A549 (cell line): ENCODE results near the gene BCAS3. TPM values are rescaled to one million over a fixed set of nuclear protein-coding genes. Genes with fewer than 3 reads are reported as not detected.
A peak's percentile ranks its signal among the peaks of the same experiment; 100 is the strongest.

Experiments used
- ATAC-seq, 2 experiments: fragments of 200-7000 bp in 1 of 2; fragments of >200 bp in 1 of 2; cut with Nextera tagmentation in 1 of 2; cut with Tn5 transposase in 1 of 2; 3 replicates each; pipeline versions ENCODE4 v1.8.0 to v1.9.1; 2018 to 2020; ENCODE audit warnings: mild to moderate bottlenecking in 1 of 2, moderate library complexity in 1 of 2
- CTCF ChIA-PET: fragments of 300-600 bp; sonication (Branson Sonifier 250); formaldehyde crosslinking; extraction: SDS; loops from one replicate; lab custom pipeline; 2021; ENCODE audit warnings: antibody characterized with exemption, inconsistent platforms; lab: Yijun Ruan, JAX
- POLR2A ChIA-PET: fragments of 350-600 bp; formaldehyde crosslinking; extraction: SDS; loops from one replicate; lab custom pipeline; 2021; ENCODE audit warnings: antibody characterized with exemption, inconsistent platforms; lab: Yijun Ruan, JAX
- DNase-seq, 2 experiments: peaks; one replicate each; pipeline versions ENCODE4 v3.0.0 to v3.0.0-alpha.2; 2011 to 2016; ENCODE audit warnings: low read depth in 1 of 2, low spot score in 1 of 2
- FAIRE-seq: peaks from 2 replicates; lab custom pipeline; 2011; peaks lifted over from hg19 to GRCh38; lab: Jason Lieb, UNC
- H3K27ac ChIP-seq, 2 experiments: fragments of >200 bp; sonication (Bioruptor Twin); formaldehyde crosslinking; 3 replicates each; pipeline ENCODE4 v1.5.1; 2016 to 2017
- H3K4me1 ChIP-seq: fragments of >200 bp; sonication (Bioruptor Twin); formaldehyde crosslinking; 3 replicates; pipeline ENCODE4 v1.6.1; 2016
- H3K4me2 ChIP-seq: fragments of >200 bp; sonication (Bioruptor Twin); formaldehyde crosslinking; 3 replicates; pipeline ENCODE4 v1.6.1; 2016
- H3K4me3 ChIP-seq: fragments of >200 bp; sonication (Bioruptor Twin); formaldehyde crosslinking; 3 replicates; pipeline ENCODE4 v1.5.1; 2016
- H3K9me3 ChIP-seq: fragments of >200 bp; sonication (Bioruptor Twin); formaldehyde crosslinking; 3 replicates; pipeline ENCODE4 v1.6.1; 2016
- ATOH8 ChIP-seq: fragments of 250-450 bp; sonication (Bioruptor Pico); IDR thresholded peaks from 2 replicates; pipeline ENCODE4 v1.5.0; 2020; ENCODE audit warnings: low read depth, mild to moderate bottlenecking, moderate library complexity
- CBX2 ChIP-seq: fragments of 200-600 bp; sonication (generic); IDR thresholded peaks from 2 replicates; pipeline ENCODE4 v1.6.1; 2016; ENCODE audit warnings: low read depth, mild to moderate bottlenecking, borderline replicate concordance
- CEBPB ChIP-seq, 2 experiments: fragments of >200 bp in 1 of 2; sonication (Bioruptor Twin) in 1 of 2; formaldehyde crosslinking in 1 of 2; IDR thresholded peaks; 2 replicates each; pipeline ENCODE4 v1.6.1; 2012 to 2016
- EHF ChIP-seq: fragments of 250-450 bp; sonication (Bioruptor Pico); IDR thresholded peaks from 2 replicates; pipeline ENCODE4 v1.5.0; 2020; ENCODE audit warnings: mild to moderate bottlenecking
- ESRRA ChIP-seq: fragments of 150-350 bp; IDR thresholded peaks from 2 replicates; pipeline ENCODE4 v1.6.1; 2014; ENCODE audit warnings: mild to moderate bottlenecking, low read length, borderline replicate concordance
- FOSB ChIP-seq: fragments of 250-450 bp; sonication (Bioruptor Pico); IDR thresholded peaks from 2 replicates; pipeline ENCODE4 v1.5.0; 2020; ENCODE audit warnings: mild to moderate bottlenecking, moderate library complexity
- HDAC2 ChIP-seq: fragments of 200-600 bp; sonication (generic); IDR thresholded peaks from 2 replicates; pipeline ENCODE4 v1.6.1; 2016
- HEYL ChIP-seq: fragments of 250-450 bp; sonication (Bioruptor Pico); IDR thresholded peaks from 2 replicates; pipeline ENCODE4 v1.8.0; 2021; ENCODE audit warnings: mild to moderate bottlenecking, moderate library complexity
- HMGXB4 ChIP-seq: fragments of 250-450 bp; sonication (Bioruptor Pico); IDR thresholded peaks from 2 replicates; pipeline ENCODE4 v1.5.0; 2021; ENCODE audit warnings: mild to moderate bottlenecking, moderate library complexity, borderline replicate concordance
- HOXA7 ChIP-seq: fragments of 250-450 bp; sonication (Bioruptor Pico); IDR thresholded peaks from 2 replicates; pipeline ENCODE4 v1.5.0; 2020; ENCODE audit warnings: mild to moderate bottlenecking, moderate library complexity
- KDM5A ChIP-seq: fragments of 200-600 bp; sonication (generic); IDR thresholded peaks from 2 replicates; pipeline ENCODE4 v1.6.1; 2016; ENCODE audit warnings: antibody characterized with exemption, mild to moderate bottlenecking
- MAFK ChIP-seq: fragments of 450-650 bp; IDR thresholded peaks from 2 replicates; pipeline ENCODE4 v1.6.1; 2014; ENCODE audit not compliant: partially characterized antibody
- MYC ChIP-seq: IDR thresholded peaks from 2 replicates; pipeline ENCODE4 v1.6.1; 2012; ENCODE audit warnings: mild to moderate bottlenecking, inconsistent platforms, low read length, improper control_type of control experiment, borderline replicate concordance
- NPAS2 ChIP-seq: fragments of 250-450 bp; sonication (Bioruptor Pico); IDR thresholded peaks from 2 replicates; pipeline ENCODE4 v1.8.0; 2022; ENCODE audit warnings: mild to moderate bottlenecking, moderate library complexity, borderline replicate concordance
- NR3C1 ChIP-seq: fragments of >200 bp; sonication (Bioruptor Twin); formaldehyde crosslinking; IDR thresholded peaks from 3 replicates; pipeline ENCODE4 v1.6.1; 2017
- POLR2A ChIP-seq: IDR thresholded peaks from 2 replicates; pipeline ENCODE4 v1.6.1; 2012; ENCODE audit warnings: mild to moderate bottlenecking, low read length
- POLR2AphosphoS2 ChIP-seq: conservative IDR thresholded peaks from 2 replicates; pipeline ENCODE4 v1.6.1; 2012; ENCODE audit warnings: low read length, improper control_type of control experiment, inconsistent platforms
- RCOR1 ChIP-seq: fragments of 150-350 bp; IDR thresholded peaks from 2 replicates; pipeline ENCODE4 v1.6.1; 2014; ENCODE audit warnings: antibody characterized with exemption, low read length, low read depth
- RFX5 ChIP-seq: fragments of 450-650 bp; IDR thresholded peaks from 2 replicates; pipeline ENCODE4 v1.7.1; 2014; ENCODE audit warnings: antibody characterized with exemption, mild to moderate bottlenecking, moderate library complexity
- SMC3 ChIP-seq: fragments of >200 bp; sonication (Bioruptor Twin); formaldehyde crosslinking; IDR thresholded peaks from 3 replicates; pipeline ENCODE4 v1.6.1; 2018; ENCODE audit warnings: inconsistent platforms
- TFCP2L1 ChIP-seq: fragments of 250-450 bp; sonication (Bioruptor Pico); IDR thresholded peaks from 2 replicates; pipeline ENCODE4 v1.5.0; 2021; ENCODE audit warnings: mild to moderate bottlenecking
- USF2 ChIP-seq: fragments of 450-650 bp; IDR thresholded peaks from 2 replicates; pipeline ENCODE4 v1.6.1; 2014; ENCODE audit warnings: antibody characterized with exemption
- ZC3H11A ChIP-seq: fragments of 450-650 bp; IDR thresholded peaks from 2 replicates; pipeline ENCODE4 v1.6.1; 2014; ENCODE audit warnings: antibody characterized with exemption, mild to moderate bottlenecking
- ZFP36 ChIP-seq: fragments of 450-650 bp; IDR thresholded peaks from 2 replicates; pipeline ENCODE4 v1.6.1; 2014; ENCODE audit warnings: borderline replicate concordance; ENCODE audit not compliant: partially characterized antibody
- ZNF302 ChIP-seq: fragments of 250-450 bp; sonication (Bioruptor Pico); IDR thresholded peaks from 2 replicates; pipeline ENCODE4 v1.9.0; 2021; ENCODE audit warnings: inconsistent platforms, mild to moderate bottlenecking, moderate library complexity
- WGBS: methylation state at CpG from one replicate; pipeline ENCODE4 v1.1.6; 2017; ENCODE audit errors: missing lambda C conversion rate; 5-methylcytosine and 5-hydroxymethylcytosine counted together
- polyA plus RNA-seq, 4 experiments: library from polyadenylated mRNA; depleted of rRNA in 3 of 4; stranded (reverse); fragments of >200 nt; fragmentation: RNase III in 1 of 4; extraction: RNeasy Plus Mini Kit Qiagen cat#74134 plus additional on column Dnase treatment in 1 of 4; gene quantifications; 2 replicates in 3 of 4; 3 replicates in 1 of 4; pipeline ENCODE4 v1.2.3, GENCODE V29; 2011 to 2017
- TF ChIP-seq, protein P1 (sequence below): fragments of 150-350 bp; IDR thresholded peaks from 2 replicates; pipeline ENCODE4 v1.6.1; 2014; ENCODE audit warnings: low read depth, mild to moderate bottlenecking, low read length
- TF ChIP-seq, protein P2 (sequence below): fragments of >200 bp; sonication (Bioruptor Twin); formaldehyde crosslinking; IDR thresholded peaks from 2 replicates; pipeline ENCODE4 v1.6.1; 2016
- TF ChIP-seq, protein P3 (sequence below): fragments of >200 bp; sonication (Bioruptor Twin); formaldehyde crosslinking; IDR thresholded peaks from 3 replicates; pipeline ENCODE4 v1.6.1; 2016
- TF ChIP-seq, protein P4 (sequence below): IDR thresholded peaks from 2 replicates; pipeline ENCODE4 v1.6.1; 2012

The BCAS3 gene
- polyA plus RNA-seq, 2 of the 4 experiments (the other 2 are of a cell fraction) = 14.7 to 43.4 TPM

DNA sequence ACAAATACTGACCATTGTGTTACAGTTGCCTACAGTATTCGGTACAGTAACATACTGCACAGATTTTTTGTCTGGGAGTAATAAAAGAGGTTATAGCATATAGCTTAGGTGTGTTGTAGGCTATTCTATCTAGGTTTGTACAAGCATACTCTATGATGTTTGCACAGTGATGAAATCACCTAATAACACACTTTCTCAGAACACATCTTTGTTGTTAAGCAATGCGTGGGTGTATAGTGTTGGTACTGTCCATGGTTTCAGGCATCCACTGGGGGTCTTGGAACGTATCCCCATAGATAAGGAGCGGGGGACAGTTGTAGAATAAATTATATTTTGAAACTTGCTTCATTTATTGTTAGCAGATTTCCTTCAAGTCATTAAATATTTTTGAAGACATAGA is 428.7 kb downstream of the BCAS3 start:
- no peak for ATAC-seq
- 86% methylated on average over 4 of the region's 4 CpGs for WGBS
- FAIRE-seq = peak; percentile 36

DNA sequence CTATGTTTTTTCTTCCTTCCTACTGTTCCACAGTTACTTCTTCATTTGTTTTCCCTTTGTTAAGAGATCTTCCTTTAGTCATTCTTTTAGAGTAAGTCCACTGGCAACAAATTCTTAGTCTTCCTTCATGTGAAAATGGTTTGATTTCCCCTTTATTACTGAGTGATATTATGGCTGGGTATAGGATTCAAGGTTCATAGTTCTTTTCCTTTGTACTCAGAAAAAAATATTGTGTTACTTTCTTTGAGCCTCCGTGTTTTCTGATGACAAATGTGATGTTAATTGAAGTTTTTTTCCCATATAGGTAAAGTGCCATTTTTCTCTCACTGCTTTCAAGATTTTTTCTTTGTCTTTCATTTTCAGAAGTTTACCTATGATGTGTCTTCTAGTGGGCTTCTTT is 438.9 kb downstream of the BCAS3 start:
- 36% methylated on average over 1 of the region's 1 CpG for WGBS
- ChIA-PET CTCF (interaction anchor here (1.1 kb wide), 1 partner anchor 11 kb away, joined by 4 read pairs; no protein-coding TSS in a partner anchor), POLR2A (no interaction called here)
- Histone ChIP-seq H3K9me3 (peaks cover 11% of the 10 kb centered on the region; the same call in 2 of the 3 replicates), H3K4me1 (no peaks in the 10 kb centered on the region), H3K4me2 (no peak overlapping the region), H3K27ac (no peak overlapping the region), H3K4me3 (no peak overlapping the region)
- DNase-seq = no peak
- ATAC-seq = no peak
- peak; percentile 54 for FAIRE-seq
- TF ChIP-seq MYC = no peak
- TF ChIP-seq MAFK = peak; percentile 28

More for the DNA sequence above, 428.7 kb downstream of the BCAS3 start:
- POLR2A ChIA-PET = no interaction called here
- no peaks in the 10 kb centered on the region for H3K9me3 ChIP-seq
- H3K4me1 ChIP-seq = 0 out of 3 replicates have a peak, but pooled peaks cover 3% of the 10 kb centered on the region
- TF ChIP-seq ESRRA (no peak), RCOR1 (no peak), HEYL (CRISPR knock-in tag) (no peak), POLR2AphosphoS2 (no peak), CBX2 (no peak), HOXA7 (CRISPR knock-in tag) (no peak), NR3C1 (no peak), SMC3 (no peak), KDM5A (no peak), ZNF302 (CRISPR knock-in tag) (no peak), ZC3H11A (no peak), EHF (no peak), POLR2A (no peak), ZFP36 (no peak)
- TF ChIP-seq, protein P1, sequence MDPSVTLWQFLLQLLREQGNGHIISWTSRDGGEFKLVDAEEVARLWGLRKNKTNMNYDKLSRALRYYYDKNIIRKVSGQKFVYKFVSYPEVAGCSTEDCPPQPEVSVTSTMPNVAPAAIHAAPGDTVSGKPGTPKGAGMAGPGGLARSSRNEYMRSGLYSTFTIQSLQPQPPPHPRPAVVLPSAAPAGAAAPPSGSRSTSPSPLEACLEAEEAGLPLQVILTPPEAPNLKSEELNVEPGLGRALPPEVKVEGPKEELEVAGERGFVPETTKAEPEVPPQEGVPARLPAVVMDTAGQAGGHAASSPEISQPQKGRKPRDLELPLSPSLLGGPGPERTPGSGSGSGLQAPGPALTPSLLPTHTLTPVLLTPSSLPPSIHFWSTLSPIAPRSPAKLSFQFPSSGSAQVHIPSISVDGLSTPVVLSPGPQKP = no peak
- TF ChIP-seq, all 56 proteins: peak for 0
- Histone ChIP-seq H3K27ac (no peak overlapping the region), H3K4me2 (no peak overlapping the region), H3K4me3 (no peak overlapping the region)
- CTCF ChIA-PET = no interaction called here
- no peak for DNase-seq

GRCh38 chr17:61117983-61118382 is 440.3 kb downstream of the BCAS3 start:
- FAIRE-seq (no peak), ATAC-seq (no peak), DNase-seq (no peak)
- TF ChIP-seq RFX5 (no peak), USF2 (no peak), FOSB (CRISPR knock-in tag) (no peak), TFCP2L1 (CRISPR knock-in tag) (no peak), NPAS2 (CRISPR knock-in tag) (no peak), ATOH8 (CRISPR knock-in tag) (no peak), MAFK (no peak), MYC (no peak), CEBPB (IDR thresholded peaks at IDR 0.05) (no peak), HMGXB4 (no peak), HDAC2 (no peak), CBX2 (no peak)
- TF ChIP-seq, protein P2, sequence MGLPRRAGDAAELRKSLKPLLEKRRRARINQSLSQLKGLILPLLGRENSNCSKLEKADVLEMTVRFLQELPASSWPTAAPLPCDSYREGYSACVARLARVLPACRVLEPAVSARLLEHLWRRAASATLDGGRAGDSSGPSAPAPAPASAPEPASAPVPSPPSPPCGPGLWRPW = no peak
- TF ChIP-seq, protein P3, sequence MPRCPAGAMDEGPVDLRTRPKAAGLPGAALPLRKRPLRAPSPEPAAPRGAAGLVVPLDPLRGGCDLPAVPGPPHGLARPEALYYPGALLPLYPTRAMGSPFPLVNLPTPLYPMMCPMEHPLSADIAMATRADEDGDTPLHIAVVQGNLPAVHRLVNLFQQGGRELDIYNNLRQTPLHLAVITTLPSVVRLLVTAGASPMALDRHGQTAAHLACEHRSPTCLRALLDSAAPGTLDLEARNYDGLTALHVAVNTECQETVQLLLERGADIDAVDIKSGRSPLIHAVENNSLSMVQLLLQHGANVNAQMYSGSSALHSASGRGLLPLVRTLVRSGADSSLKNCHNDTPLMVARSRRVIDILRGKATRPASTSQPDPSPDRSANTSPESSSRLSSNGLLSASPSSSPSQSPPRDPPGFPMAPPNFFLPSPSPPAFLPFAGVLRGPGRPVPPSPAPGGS = no peak
- TF ChIP-seq, protein P4, sequence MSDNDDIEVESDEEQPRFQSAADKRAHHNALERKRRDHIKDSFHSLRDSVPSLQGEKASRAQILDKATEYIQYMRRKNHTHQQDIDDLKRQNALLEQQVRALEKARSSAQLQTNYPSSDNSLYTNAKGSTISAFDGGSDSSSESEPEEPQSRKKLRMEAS = no peak
- peaks cover 11% of the 10 kb centered on the region; the same call in 2 of the 3 replicates for H3K9me3 ChIP-seq
- no peak overlapping the region for H3K27ac ChIP-seq
- ChIA-PET POLR2A (no interaction called here), CTCF (no interaction called here)
- H3K4me1 ChIP-seq = no peaks in the 10 kb centered on the region
- H3K4me3 ChIP-seq = no peak overlapping the region
- H3K4me2 ChIP-seq = no peak overlapping the region
- WGBS = 72% methylated on average over 4 of the region's 4 CpGs
